GM19240 (cell line): ENCODE data around the gene SPAG8.

Source experiments
- DNase-seq: peaks from one replicate; pipeline ENCODE4 v3.0.0; 2011; ENCODE audit warnings: low spot score; ENCODE audit not compliant: insufficient read length

The SPAG8 gene

DNA sequence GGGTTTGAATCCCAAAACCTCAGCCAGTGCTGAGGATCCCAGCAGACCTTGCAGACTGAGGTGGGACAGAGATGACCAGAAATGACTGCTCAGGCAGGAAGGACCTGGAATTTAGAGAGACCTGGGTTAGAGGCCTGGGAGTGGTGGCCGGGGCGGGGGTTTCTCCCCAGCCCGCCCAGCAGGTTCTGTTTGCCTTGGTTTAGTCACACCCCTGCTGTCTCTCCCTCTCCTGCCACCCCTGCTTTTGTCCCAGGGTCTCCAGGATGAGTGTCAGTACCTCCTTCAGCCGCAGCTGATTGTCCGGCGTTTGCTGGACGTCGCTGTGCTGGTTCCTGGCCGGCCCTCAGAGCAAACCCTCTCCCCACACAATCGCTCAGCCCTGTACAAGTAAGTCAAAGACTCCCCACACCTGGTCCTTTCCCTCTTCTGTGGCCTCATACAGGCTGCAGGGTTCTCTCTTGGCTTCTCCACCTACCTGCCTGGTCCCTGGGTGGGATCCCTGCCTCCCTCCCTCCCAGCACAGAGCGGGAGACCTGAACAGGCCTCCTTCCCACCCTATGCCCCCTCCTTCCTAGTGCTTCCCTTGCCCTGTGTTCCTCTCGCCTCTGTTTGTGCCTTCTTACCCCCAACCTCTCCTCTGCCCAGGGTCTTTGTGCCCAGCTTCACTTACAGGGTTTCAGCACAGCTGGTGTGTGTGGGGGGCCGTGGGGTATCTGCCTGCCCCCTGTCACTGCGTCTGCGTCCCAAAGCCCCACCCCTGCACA is 29.0 kb upstream of the SPAG8 start:
- no peak for DNase-seq

DNA sequence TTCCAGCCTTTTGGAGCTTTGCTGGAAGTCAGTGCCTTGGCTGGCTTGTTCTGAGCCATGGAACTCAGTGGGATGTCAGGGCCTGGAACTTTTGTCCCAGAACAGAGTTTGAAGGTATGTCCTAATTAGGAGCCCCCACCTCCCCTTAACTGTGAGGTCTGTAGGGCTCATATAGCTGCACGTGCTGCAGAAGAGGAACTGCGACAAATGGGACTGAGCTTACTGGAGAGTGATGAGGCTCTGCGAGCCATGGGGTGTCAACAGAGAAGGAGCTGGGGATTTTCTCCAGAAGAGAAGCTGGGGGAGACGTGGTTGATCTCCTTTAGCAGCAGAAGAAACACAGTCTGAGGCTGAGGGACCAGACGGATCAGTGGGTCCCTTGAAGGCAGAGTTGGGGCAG is 27.9 kb upstream of the SPAG8 start:
- DNase-seq: no peak

DNA sequence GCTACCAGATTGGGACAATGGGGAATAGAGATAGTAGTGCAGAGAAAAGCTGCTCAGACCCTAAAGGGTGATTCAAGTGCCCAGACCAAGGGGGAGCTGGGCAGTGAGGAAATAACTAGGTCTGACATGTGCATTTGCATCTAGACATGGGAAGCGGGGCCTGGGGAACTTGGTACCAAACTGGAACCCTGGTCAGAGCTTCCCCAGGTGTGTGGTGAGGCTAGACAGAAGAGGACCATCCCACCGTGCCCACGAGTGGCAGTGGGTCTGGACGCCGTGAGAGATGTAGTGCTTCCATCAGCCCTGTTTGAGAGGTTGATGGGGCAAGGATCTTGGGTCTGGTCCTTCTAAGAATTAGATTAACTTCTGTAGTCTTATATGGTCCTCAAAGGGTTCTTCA is 24.5 kb upstream of the SPAG8 start:
- DNase-seq: no peak

DNA sequence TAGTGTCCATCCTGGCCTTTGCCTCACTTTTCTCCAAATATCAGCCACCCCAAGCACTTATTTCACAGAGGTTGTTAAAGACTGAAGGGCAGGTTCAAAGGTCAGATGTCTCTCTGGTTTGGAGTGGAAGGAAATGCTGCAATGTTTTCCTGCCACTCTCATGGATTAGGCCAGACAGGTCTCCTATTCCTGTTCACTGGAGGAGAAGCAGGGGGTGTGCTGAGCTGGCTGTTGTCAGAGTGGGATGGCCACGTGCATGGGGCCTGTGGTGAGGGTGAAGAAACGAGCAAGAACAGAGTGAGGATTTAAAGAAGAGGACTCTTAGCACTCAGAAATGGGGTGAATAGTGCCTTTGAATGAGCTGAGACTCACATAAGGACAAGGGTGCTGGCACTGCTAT is 23.7 kb upstream of the SPAG8 start:
- DNase-seq: no peak

DNA sequence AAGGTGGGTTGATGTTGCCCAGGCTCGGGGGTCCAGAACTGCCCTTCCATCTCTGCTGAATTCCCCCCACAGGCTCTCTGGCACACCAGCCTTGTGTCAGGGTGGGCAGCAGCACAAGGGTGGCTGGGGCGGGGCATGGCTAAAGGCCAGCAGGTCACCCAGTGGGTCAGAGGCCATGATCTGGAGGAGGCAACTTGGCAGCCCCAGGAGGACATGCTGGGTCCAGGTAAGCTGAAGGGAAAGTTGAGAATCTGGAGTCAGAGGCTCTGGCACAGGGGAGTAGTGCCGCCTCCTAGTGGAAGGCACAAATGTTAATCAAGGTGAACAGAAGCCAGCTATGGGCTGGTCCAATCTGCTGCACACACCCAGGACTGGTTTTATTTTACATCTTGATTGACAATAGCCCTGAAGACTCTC is 23.2 kb upstream of the SPAG8 start:
- DNase-seq: no peak

DNA sequence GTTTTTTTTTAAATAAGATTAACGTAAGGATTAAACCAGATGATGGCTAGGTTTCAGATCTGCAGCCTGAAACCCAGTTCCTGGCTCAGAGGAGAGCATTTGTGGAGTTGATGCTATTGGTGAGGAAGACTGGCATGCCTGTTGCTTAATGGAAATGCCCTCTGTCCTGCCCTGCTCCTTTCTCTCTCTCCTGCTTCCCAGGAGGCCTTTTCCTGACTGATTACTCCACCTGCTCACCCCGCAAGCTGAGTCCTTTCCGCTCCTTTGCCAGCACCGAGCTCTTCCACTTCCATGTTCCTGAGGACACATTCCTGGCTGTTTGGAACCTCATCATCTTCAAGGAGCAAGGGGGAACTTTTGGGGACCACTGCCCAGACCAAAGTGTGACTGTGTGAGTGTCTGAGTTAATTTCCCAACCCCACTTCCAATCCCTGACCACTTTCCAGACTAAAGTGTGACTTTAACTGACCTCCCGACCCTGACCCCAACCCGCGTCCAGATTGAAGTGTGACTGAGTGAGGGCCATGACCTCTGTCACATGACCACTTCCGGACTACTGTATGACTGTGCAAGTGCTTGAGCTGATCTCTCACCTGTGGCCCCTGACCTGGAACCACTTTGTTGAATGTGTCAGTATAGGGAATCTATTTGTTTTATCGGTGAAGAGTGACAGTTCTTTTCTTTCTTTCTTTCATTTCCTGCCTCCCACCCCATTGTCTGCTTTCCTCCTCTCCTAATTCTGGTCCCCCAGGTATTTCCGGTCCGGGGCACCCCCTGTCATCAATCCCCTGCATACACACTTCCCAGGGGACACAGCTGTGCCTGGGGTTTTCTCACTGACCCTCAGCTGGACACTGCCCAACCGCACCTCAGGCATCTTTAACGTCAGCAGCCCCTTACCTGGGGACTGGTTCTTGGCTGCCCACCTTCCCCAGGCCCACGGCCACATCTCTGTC is 22.5 kb upstream of the SPAG8 start:
- no peak for DNase-seq

DNA sequence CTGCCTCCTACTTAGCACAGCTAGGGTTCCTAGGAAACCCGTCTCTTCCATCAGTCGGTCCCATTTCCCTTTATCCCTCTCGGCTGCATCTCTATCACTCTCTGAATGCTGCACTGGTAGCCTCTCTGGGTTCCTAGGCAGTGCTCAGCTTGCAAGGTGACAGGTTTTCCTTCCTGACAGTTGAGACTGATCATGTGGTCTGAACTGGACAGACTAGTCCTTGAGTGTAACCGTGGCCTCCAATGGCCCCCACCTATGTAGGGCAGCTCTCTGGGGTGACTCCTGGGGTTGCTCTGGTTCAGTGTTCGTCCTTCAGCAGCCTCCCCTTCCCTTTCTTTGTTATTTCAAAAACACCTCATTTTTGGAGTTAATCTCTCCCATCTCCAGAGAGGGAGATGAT is 20.8 kb upstream of the SPAG8 start:
- no peak for DNase-seq

DNA sequence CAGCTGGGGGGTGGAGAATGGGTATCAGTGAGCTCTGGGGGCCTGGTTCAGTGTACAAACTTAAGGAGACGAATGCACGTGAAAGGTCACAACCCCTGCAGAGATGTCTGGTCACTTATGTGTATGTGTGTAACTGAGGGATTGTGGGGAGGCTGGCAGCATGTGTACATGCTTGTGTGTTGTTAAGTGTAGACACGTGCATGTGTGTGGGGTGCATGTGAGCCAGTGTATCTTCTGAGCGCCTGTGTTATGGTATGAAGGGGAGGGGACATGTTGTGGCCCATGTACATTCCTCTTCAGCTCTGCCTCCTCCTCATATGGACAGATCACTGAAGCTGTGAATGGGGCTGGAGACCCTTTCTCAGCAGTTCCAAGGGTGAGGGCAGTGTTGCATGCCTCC is 19.0 kb upstream of the SPAG8 start:
- no peak for DNase-seq

DNA sequence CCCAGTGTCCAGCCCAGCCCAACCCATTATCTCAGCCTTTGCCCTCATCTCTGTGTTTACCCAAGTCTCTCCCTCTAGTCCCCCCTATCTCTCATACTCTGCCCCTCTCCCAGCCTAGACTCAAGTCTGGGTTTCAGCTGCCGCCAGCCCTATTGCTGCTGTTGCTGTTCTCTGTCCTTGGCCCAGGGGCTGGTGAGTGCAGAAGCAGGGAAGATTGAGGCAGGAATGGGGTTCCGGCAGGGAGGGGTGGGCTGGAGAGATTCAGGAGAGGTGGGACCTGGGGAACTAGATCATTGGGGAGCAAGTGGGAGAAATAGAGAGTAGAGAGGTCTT is 17.7 kb upstream of the SPAG8 start:
- no peak for DNase-seq

DNA sequence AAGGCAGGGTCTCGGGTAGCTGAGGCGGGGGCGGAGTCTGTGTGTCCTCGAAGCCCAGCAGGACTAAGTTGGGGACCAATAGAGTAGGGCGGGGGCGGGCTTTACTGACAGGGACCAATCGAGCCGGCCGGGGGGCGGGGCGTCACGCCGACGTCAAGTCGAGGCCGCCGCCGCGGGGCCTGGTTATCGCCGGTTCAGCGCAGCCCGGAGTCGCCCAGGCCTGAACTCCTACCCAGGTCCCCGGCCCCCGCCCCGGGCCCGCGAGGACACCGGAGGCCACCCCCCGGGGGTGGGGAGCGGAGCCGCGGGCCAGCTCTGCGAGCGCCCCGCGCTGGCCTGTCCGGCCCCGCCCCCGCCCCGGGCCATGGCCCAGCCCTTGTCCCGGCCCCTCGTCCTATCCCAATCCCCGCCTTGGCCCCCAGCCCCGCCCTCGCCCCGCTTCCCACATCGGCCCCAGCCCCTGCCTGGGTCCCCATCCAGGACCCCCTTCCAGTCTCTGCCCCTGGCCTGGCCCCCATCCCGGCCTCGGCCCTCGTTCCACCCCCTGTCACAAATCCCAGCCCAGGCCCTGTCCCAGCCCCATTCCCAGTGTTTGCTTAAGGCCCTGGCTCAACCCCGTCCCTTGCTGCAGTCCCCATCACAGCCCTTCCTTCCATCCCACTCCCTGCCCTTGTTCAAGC is 17.2 kb upstream of the SPAG8 start, which contains the start of gene TMEM8B:
Gene TMEM8B, plus strand, starts transcription at position 145 of the 680 bp plus-strand sequence. Its CDS starts 220 bp downstream, at position 365.
- peak; percentile 95 for DNase-seq

DNA sequence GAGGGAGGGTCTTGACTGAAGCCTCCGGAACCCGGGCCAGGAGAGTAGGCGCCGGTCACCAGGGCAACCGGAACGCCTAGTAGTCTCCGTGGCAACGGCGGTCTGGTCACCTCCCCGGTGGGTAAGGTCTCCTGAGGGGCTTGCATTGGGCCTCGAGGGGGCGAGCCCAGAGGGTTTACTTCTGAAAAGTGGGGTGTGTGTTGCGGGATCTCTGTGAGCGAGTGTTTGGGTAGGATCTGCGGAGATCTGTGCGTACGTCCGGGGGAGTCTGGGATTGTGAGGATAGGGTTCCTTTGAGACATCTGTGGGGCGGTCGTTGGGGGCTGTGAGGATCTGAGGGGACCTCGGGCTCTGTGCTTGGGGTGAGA is 16.6 kb upstream of the SPAG8 start, which contains the start of gene FAM221B:
Gene FAM221B, minus strand, starts transcription at position 17 of the 368 bp plus-strand sequence. CDS start 2,571 bp downstream, outside the sequence.
- DNase-seq: no peak

DNA sequence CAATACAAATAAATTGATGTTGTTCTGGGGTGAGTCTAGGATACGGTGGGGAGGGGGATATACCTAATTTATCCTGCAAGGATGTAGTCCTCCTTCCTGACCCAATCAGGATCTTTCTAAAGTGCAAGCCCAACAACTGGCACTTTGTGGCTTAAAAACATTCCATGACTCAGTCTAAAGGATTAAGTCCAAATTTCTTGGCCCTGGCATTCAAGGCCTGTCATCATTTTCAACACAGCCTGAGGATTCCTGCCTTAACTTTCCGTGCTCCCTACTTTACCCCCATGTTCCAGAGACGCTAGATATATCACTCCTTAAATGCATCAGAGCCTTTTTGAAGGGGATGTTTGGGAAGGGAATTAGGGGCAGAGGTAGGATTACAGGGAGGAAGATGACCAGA is 15.4 kb upstream of the SPAG8 start:
- DNase-seq: no peak

DNA sequence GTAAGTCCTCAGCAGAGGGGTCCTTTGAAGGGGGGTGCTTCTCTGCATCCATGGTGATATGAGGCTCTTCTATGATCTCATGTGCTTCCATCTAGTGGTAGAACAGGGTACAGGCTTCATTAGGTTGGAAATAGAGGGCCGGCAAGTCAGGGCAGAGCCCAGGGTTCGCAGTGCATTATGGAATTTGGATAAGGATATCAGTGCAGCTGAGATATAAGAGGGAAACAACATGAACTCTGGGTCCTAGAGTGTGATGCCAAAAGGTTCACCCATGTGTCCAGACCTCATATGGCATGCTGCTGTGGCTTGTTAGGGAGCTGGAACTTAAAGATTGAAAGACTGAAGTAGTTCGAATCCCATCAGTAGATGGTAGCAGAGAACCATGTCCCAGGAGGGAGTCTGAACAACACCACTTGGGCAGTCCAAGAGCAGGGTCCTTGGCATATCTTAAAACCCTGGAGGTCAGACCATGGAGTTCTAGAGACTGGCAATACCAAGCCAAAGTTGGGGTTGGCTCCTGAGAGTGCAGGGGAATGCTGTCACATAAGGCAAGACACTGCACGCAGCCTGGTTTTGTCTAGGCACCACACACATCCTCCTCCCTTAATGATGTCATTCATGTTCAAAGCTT is 14.1 kb upstream of the SPAG8 start:
- peak; percentile 56 for DNase-seq

DNA sequence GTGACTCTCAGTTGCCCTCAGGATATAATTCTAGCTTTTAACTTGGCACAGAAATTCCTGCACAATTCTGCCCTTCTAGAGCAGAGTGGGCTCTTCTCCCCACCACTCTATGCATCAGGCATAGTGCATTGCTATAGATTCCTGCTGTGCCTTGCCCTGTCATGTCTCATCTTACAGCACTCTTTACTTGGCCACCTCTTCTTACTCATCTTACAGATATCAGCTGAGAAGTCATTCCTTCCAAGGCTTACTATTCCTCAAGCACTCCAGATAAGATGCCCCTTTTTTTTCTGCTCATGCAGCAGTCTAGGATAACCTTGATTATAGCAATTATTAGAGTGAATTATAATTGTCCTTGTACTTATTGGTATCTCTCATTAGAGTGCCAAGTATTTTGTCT is 10.9 kb upstream of the SPAG8 start:
- no peak for DNase-seq

DNA sequence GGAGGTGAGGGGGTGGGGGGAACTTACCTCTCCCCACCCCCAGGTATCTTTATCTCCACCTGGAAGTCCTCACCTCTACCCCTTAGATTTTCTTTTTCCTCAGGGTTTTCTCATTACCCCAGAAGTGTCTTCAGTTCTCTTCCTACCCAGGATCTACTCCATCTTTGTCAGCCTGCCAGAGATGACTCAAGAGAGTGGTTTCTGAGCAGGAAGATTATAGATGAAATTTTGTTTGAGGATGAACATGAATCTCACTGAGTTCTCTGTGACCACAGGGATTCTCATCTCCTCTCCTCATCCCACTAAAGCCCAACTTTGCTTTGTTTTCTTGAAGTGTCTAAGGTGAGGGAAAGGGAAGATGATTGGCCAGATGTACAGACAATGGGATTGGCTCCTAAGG is 8.0 kb upstream of the SPAG8 start:
- DNase-seq: no peak

DNA sequence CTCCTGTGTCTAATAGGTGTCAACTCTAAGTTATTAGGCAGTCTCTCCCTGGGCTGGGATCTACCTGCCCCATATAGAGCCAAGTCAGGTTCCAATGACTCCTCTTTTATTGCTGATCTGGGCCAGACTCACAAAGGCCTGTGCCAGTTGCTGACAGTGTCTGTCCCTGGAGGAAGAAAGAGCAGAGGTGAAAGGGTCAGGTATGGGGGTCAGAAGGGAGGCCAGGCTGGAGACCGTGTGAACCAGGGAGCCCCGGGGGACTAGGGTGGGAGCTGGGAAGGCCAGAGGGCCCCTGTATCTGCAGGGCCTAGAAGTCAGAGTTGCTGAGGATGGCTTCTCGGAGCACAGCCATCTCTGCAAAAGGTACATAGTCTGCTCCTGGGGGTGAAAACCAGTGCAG is 6.3 kb upstream of the SPAG8 start:
- DNase-seq: no peak

DNA sequence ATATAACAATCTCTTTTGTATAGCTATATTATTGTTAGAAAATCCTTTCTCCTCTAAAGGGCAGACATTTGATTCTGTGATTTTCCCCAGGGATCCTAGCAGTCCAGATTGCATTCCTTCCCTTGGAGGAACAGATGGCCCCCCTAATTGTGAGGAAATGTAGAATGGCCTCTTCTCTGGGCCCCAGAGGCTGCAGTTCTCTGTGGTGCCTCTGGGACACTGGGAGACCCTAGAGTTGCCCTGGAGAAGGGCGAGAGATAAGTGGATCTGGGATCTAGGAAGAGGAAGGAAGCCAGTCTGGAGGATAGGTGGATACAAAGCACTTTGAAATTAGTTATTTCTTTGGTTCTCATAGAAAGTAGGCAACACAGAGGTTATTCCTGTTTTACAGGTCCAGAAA is 4.6 kb upstream of the SPAG8 start:
- no peak for DNase-seq

DNA sequence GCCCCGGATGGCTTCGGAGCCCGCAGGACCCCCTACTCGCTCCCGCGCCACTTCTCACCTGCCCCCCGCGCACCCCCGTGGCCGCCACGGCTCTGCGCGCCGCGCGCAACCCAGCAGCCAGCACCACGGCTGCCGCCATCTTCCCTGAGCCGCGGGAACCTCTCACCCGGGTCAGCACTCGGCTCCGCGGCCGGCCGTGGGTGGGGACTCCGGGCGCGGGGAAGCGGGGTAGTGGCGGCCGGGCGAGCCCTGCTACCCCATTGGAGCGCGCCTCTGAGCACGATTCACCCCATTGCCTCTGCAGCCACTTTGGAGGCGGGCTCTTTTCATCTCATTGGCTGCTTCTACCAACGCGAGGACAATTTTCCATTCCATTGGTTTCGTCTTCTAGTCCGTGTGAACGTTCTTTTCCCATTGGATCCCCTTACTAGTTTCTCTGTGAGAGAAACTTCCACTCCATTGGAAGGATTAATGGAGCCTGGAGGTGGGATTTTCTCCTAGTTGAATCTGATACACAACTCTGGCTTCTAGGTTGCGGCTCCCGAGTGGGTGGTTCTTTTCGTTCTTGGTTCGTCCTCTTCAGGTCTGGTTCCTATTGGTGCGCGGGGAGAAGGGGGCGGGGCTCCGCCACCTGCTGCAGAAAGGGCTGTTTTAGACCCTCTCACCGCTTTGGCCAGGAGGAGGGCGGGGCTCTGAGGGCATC is 2.9 kb upstream of the SPAG8 start, which contains the start of gene HINT2:
Gene HINT2, minus strand, starts transcription at position 202 of the 703 bp plus-strand sequence. Its CDS starts 63 bp downstream, at position 139.
- DNase-seq: peak; percentile 98

DNA sequence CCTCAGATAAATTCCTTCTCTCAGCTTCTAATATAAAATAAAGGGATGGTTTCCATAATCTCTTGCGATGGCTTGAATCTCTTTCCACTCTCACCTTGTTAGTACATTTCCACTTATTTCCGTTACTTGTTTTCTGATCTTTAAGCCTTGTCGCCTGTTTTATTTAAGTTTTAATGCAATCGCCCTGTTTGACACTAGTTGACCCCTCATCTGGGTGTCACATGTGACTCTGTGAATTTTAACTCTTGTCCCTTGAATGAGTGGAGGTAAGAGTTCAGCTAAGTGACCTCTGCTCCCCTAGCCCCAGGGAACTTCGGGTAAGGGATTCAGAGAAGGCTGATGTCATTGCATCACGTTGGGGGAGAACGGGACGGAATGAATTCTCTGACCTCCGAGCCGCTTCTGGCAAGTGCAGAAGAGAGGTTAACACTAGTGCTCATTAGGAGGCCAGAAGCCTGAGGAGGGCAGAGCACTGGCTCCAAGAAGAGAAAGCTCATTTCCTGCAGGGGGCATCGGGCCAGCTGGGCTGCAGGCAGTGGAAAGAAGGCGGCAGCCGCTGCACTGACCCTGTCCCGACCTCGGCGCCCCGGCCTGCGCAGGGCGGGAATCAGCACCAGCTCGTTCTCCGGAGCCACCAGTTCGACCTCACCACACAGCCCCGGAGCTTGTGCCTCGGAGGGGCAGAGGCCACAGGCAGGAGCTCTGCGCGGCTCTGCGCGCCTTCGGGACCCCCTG is 2.2 kb upstream of the SPAG8 start:
- no peak for DNase-seq
